ENCODE measurements around the gene PKD1L1.

DNA sequence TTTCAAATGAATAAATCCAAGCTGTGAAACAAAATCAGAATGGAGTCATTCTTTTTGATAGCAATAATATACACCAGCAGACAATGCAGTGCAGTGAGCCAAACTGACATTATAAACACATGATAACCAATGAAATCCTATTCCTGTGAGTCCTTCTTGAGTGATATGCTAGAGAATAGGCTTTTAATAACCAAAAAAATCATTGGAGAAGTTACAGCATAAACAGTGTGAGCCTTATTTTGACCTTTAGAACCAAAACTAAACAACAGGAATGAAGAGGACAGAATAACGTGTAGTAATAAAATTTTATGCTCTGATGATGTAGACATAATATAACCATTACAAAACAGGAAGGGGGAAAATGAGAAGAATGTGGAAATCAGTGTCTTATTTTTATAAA is 22.5 kb upstream of the PKD1L1 start:
- TF ChIP-seq, protein P1, sequence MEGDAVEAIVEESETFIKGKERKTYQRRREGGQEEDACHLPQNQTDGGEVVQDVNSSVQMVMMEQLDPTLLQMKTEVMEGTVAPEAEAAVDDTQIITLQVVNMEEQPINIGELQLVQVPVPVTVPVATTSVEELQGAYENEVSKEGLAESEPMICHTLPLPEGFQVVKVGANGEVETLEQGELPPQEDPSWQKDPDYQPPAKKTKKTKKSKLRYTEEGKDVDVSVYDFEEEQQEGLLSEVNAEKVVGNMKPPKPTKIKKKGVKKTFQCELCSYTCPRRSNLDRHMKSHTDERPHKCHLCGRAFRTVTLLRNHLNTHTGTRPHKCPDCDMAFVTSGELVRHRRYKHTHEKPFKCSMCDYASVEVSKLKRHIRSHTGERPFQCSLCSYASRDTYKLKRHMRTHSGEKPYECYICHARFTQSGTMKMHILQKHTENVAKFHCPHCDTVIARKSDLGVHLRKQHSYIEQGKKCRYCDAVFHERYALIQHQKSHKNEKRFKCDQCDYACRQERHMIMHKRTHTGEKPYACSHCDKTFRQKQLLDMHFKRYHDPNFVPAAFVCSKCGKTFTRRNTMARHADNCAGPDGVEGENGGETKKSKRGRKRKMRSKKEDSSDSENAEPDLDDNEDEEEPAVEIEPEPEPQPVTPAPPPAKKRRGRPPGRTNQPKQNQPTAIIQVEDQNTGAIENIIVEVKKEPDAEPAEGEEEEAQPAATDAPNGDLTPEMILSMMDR (IDR thresholded peaks at IDR 0.05; ENCODE audit: low read depth, low read length) = no peak
- TF ChIP-seq POLR2A (IDR thresholded peaks at IDR 0.05; ENCODE audit: extremely low read depth, insufficient read length) = no peak

Data from NB4 (cell line).